NT2/D1 (cell line): ENCODE results near the gene MIER2.
"Not testable (repeated sequence)": the region's sequence is repeated elsewhere in the genome, so short reads cannot be mapped to it uniquely, and the experiment has no call there.

Experiments used
- DNase-seq: peaks from one replicate; pipeline ENCODE4 v3.0.0-alpha.2; 2011; ENCODE audit warnings: low read depth, low spot score
- H3K27me3 ChIP-seq: 2 replicates; pipeline ENCODE4 v1.6.0; 2011; ENCODE audit warnings: mild to moderate bottlenecking; ENCODE audit not compliant: insufficient read length, insufficient read depth
- H3K36me3 ChIP-seq: 2 replicates; pipeline ENCODE4 v1.6.1; 2011; ENCODE audit warnings: mild to moderate bottlenecking, low read length, mixed read lengths; ENCODE audit not compliant: insufficient read depth, insufficient read length
- H3K4me1 ChIP-seq: 2 replicates; pipeline ENCODE4 v1.5.1; 2011; ENCODE audit not compliant: insufficient read depth, insufficient read length
- H3K4me3 ChIP-seq: 2 replicates; pipeline ENCODE4 v1.5.1; 2011; ENCODE audit warnings: low read depth; ENCODE audit not compliant: insufficient read length
- H3K9ac ChIP-seq: 2 replicates; pipeline ENCODE4 v1.6.0; 2011; ENCODE audit warnings: low read depth; ENCODE audit not compliant: insufficient read length
- H3K9me3 ChIP-seq: 2 replicates; pipeline ENCODE4 v1.5.1; 2011; ENCODE audit warnings: mild to moderate bottlenecking, low read length; ENCODE audit not compliant: insufficient read depth
- SUZ12 ChIP-seq: IDR thresholded peaks from 2 replicates; pipeline ENCODE4 v1.6.1; 2011; ENCODE audit not compliant: insufficient read length, insufficient read depth; ENCODE audit errors: extremely low read depth
- YY1 ChIP-seq: IDR thresholded peaks from 2 replicates; pipeline ENCODE4 v1.6.1; 2011; ENCODE audit not compliant: insufficient read length, insufficient read depth
- ZNF274 ChIP-seq: IDR thresholded peaks from 2 replicates; pipeline ENCODE4 v1.6.1; 2011; ENCODE audit warnings: mild to moderate bottlenecking, low read depth, low read length

Gene MIER2

GRCh38 chr19:277131-277530, 67.5 kb downstream of the MIER2 start:
- peaks cover 9% of the 10 kb centered on the region for H3K4me1 ChIP-seq
- H3K4me3 ChIP-seq: no peak overlapping the region
- no peaks in the 10 kb centered on the region for H3K9me3 ChIP-seq
- no peak overlapping the region for H3K9ac ChIP-seq
- no peak for DNase-seq
- TF ChIP-seq YY1: no peak
- TF ChIP-seq SUZ12: no peak
- TF ChIP-seq ZNF274: no peak
- H3K36me3 ChIP-seq: peaks cover 21% of the 10 kb centered on the region
- H3K27me3 ChIP-seq: no peaks in the 10 kb centered on the region

GRCh38 chr19:275958-276646, 68.5 kb downstream of the MIER2 start:
- Histone ChIP-seq H3K27me3 (no peaks in the 10 kb centered on the region), H3K4me3 (no peak overlapping the region), H3K36me3 (peaks cover 13% of the 10 kb centered on the region), H3K9ac (no peak overlapping the region), H3K9me3 (no peaks in the 10 kb centered on the region), H3K4me1 (peaks cover 5% of the 10 kb centered on the region)
- no peak for DNase-seq
- TF ChIP-seq YY1 (no peak), SUZ12 (no peak), ZNF274 (no peak)

- no peak for TF ChIP-seq YY1
- TF ChIP-seq SUZ12: no peak
- no peak for TF ChIP-seq ZNF274
- Histone ChIP-seq H3K4me3 (no peak overlapping the region), H3K36me3 (peaks cover 6% of the 10 kb centered on the region), H3K9ac (no peak overlapping the region), H3K4me1 (no peaks in the 10 kb centered on the region), H3K9me3 (no peaks in the 10 kb centered on the region), H3K27me3 (no peaks in the 10 kb centered on the region)
- no peak for DNase-seq
Observed at GRCh38 chr19:275000-275399, 69.6 kb downstream of the MIER2 start.

- peaks cover 3% of the 10 kb centered on the region for H3K27me3 ChIP-seq
- no peak overlapping the region for H3K4me3 ChIP-seq
- no peak for TF ChIP-seq SUZ12
- no peak for TF ChIP-seq ZNF274
- no peak for TF ChIP-seq YY1
- H3K4me1 ChIP-seq: no peaks in the 10 kb centered on the region
- no peaks in the 10 kb centered on the region for H3K36me3 ChIP-seq
- no peak overlapping the region for H3K9ac ChIP-seq
- no peaks in the 10 kb centered on the region for H3K9me3 ChIP-seq
- no peak for DNase-seq
Observed at GRCh38 chr19:273393-273792, 71.2 kb downstream of the MIER2 start.

GRCh38 chr19:271856-272255, 72.7 kb downstream of the MIER2 start:
- no peak overlapping the region for H3K9ac ChIP-seq
- H3K4me3 ChIP-seq: no peak overlapping the region
- TF ChIP-seq ZNF274 (no peak), YY1 (no peak), SUZ12 (no peak)
- no peaks in the 10 kb centered on the region for H3K36me3 ChIP-seq
- H3K9me3 ChIP-seq: no peaks in the 10 kb centered on the region
- H3K4me1 ChIP-seq: no peaks in the 10 kb centered on the region
- DNase-seq: no peak
- H3K27me3 ChIP-seq: peaks cover 14% of the 10 kb centered on the region

GRCh38 chr19:270766-271318, 73.8 kb downstream of the MIER2 start:
- H3K36me3 ChIP-seq, H3K9me3 ChIP-seq: not testable (repeated sequence)

GRCh38 chr19:269241-269640, 75.4 kb downstream of the MIER2 start:
- no peak overlapping the region for H3K9ac ChIP-seq
- H3K9me3 ChIP-seq: no peaks in the 10 kb centered on the region
- TF ChIP-seq YY1: no peak
- TF ChIP-seq SUZ12: no peak
- no peak for TF ChIP-seq ZNF274
- no peak overlapping the region for H3K4me3 ChIP-seq
- peaks cover 34% of the 10 kb centered on the region for H3K27me3 ChIP-seq
- H3K36me3 ChIP-seq: no peaks in the 10 kb centered on the region
- no peaks in the 10 kb centered on the region for H3K4me1 ChIP-seq
- no peak for DNase-seq

More at GRCh38 chr19:270766-271318, 73.8 kb downstream of the MIER2 start:
- H3K4me1 ChIP-seq, DNase-seq, H3K4me3 ChIP-seq, H3K9ac ChIP-seq: not testable (repeated sequence)
- H3K27me3 ChIP-seq: peaks cover 24% of the 10 kb centered on the region
